Endothelial cell of umbilical vein (primary cell): Measurements from ENCODE around the gene PFKFB3. TPM values are rescaled to one million over a fixed set of nuclear protein-coding genes. Genes with fewer than 3 reads are reported as not detected.

Source experiments
- BruUV-seq: library from RNA; stranded (reverse); fragments of 400-500 nt; replicated peaks from 2 replicates; lab custom pipeline; 2021; lab: Mats Ljungman, UMichigan
- CTCF ChIA-PET: fragments of 300-600, 350-600 bp; sonication (Branson Sonifier 250); formaldehyde crosslinking; loops from one replicate; lab custom pipeline; 2021; ENCODE audit warnings: antibody characterized with exemption, inconsistent platforms; lab: Charles Lee
- POLR2A ChIA-PET: fragments of 300-600, 350-600 bp; sonication (Branson Sonifier 250); formaldehyde crosslinking; loops from one replicate; lab custom pipeline; 2021; ENCODE audit warnings: antibody characterized with exemption, inconsistent platforms; lab: Charles Lee
- DNase-seq: peaks from one replicate; pipeline ENCODE4 v3.0.0-alpha.2; 2011; ENCODE audit warnings: low read depth, low spot score
- FAIRE-seq: peaks from 2 replicates; lab custom pipeline; 2011; peaks lifted over from hg19 to GRCh38; lab: Jason Lieb, UNC
- H2AFZ ChIP-seq: 2 replicates; pipeline ENCODE4 v1.6.0; 2012; ENCODE audit warnings: low read depth, low read length, control low read depth, inconsistent platforms
- H3K27ac ChIP-seq: 2 replicates; pipeline ENCODE4 v1.5.1; 2011; ENCODE audit warnings: low read depth, mild to moderate bottlenecking, control low read depth, low read length, moderate library complexity; ENCODE audit not compliant: insufficient read depth
- H3K27me3 ChIP-seq, 2 experiments: 2 replicates each; pipeline versions ENCODE4 v1.6.0 to v1.6.1; 2011; ENCODE audit warnings: low read length in 2 of 2, mixed read lengths in 1 of 2; ENCODE audit not compliant: control insufficient read depth in 2 of 2, insufficient read depth in 2 of 2
- H3K36me3 ChIP-seq, 2 experiments: 2 replicates in 1 of 2; 3 replicates in 1 of 2; pipeline ENCODE4 v1.5.1; 2011; ENCODE audit warnings: low read length in 2 of 2, mild to moderate bottlenecking in 1 of 2, moderate library complexity in 1 of 2; ENCODE audit not compliant: control insufficient read depth in 2 of 2, insufficient read depth in 2 of 2; ENCODE audit errors: extremely low read depth in 1 of 2
- H3K4me1 ChIP-seq: 3 replicates; pipeline ENCODE4 v1.5.1; 2011; ENCODE audit warnings: mild to moderate bottlenecking, low read length; ENCODE audit not compliant: control insufficient read depth, insufficient read depth; ENCODE audit errors: extremely low read depth
- H3K4me2 ChIP-seq: 2 replicates; pipeline ENCODE4 v1.6.1; 2011; ENCODE audit warnings: low read length, control low read depth, mixed read lengths; ENCODE audit not compliant: insufficient read depth
- H3K4me3 ChIP-seq, 3 experiments: fragments of 200-600 bp in 1 of 3; sonication (generic), shearing (Covaris generic) in 1 of 3; replicated peaks in 1 of 3; 2 replicates each; pipeline ENCODE4 v1.5.1; 2011 to 2016; ENCODE audit warnings: control low read depth in 3 of 3, low read length in 3 of 3, mild to moderate bottlenecking in 2 of 3, inconsistent platforms in 1 of 3, low read depth in 1 of 3, moderate library complexity in 1 of 3; ENCODE audit not compliant: insufficient read depth in 1 of 3
- H3K79me2 ChIP-seq: 2 replicates; pipeline ENCODE4 v1.6.0; 2012; ENCODE audit warnings: low read length, inconsistent platforms; ENCODE audit not compliant: control insufficient read depth, insufficient read depth
- H3K9ac ChIP-seq: replicated peaks from 2 replicates; pipeline ENCODE3; 2011; ENCODE audit warnings: low read length, control low read depth; ENCODE audit not compliant: insufficient read depth; ENCODE audit errors: extremely low read depth
- H3K9me1 ChIP-seq: replicated peaks from 3 replicates; pipeline ENCODE4 v1.6.0; 2011; ENCODE audit warnings: mild to moderate bottlenecking, low read length; ENCODE audit not compliant: control insufficient read depth, insufficient read depth; ENCODE audit errors: extremely low read depth
- H3K9me3 ChIP-seq: replicated peaks from 2 replicates; pipeline ENCODE4 v1.5.1; 2012; ENCODE audit warnings: low read length, inconsistent platforms; ENCODE audit not compliant: control insufficient read depth, insufficient read depth
- H4K20me1 ChIP-seq: replicated peaks from 2 replicates; pipeline ENCODE3; 2011; ENCODE audit warnings: mild to moderate bottlenecking, low read length; ENCODE audit not compliant: control insufficient read depth, insufficient read depth; ENCODE audit errors: extremely low read depth
- CTCF ChIP-seq, 2 donors: IDR thresholded peaks; 1 replicate in 1 of 2; 2 replicates in 1 of 2; pipeline ENCODE4 v1.5.1; 2011; ENCODE audit warnings: low read length in 2 of 2, mild to moderate bottlenecking in 2 of 2, moderate library complexity in 2 of 2, control low read depth in 1 of 2, inconsistent platforms in 1 of 2, low read depth in 1 of 2; ENCODE audit not compliant: insufficient read depth in 1 of 2; ENCODE audit errors: extremely low read depth in 1 of 2
- EZH2 ChIP-seq: IDR thresholded peaks from 2 replicates; pipeline ENCODE4 v1.6.1; 2012; ENCODE audit warnings: borderline replicate concordance, low read depth, mild to moderate bottlenecking, moderate library complexity, low read length, inconsistent platforms; ENCODE audit not compliant: severe bottlenecking
- FOS ChIP-seq: IDR thresholded peaks from 2 replicates; pipeline ENCODE4 v1.6.1; 2011; ENCODE audit warnings: mild to moderate bottlenecking, low read length, moderate library complexity, borderline replicate concordance; ENCODE audit not compliant: insufficient read depth
- GATA2 ChIP-seq: IDR thresholded peaks from 2 replicates; pipeline ENCODE4 v1.7.0; 2011; ENCODE audit warnings: low read depth, mild to moderate bottlenecking, moderate library complexity, mixed read lengths, low read length; ENCODE audit not compliant: insufficient read length, insufficient read depth
- JUN ChIP-seq: IDR thresholded peaks from 2 replicates; pipeline ENCODE4 v1.6.1; 2011; ENCODE audit warnings: borderline replicate concordance, low read depth; ENCODE audit not compliant: insufficient read length, insufficient read depth
- MAX ChIP-seq: IDR thresholded peaks from 2 replicates; pipeline ENCODE4 v1.6.1; 2011; ENCODE audit not compliant: insufficient read depth, insufficient read length
- MYC ChIP-seq: IDR thresholded peaks from one replicate; pipeline ENCODE4 v1.6.1; 2011; ENCODE audit warnings: mild to moderate bottlenecking, low read depth, low read length
- POLR2A ChIP-seq: IDR thresholded peaks from 2 replicates; pipeline ENCODE4 v1.6.1; 2012; ENCODE audit warnings: low read depth, mild to moderate bottlenecking, control low read depth, low read length
- POLR2AphosphoS5 ChIP-seq: IDR thresholded peaks from 2 replicates; pipeline ENCODE4 v1.6.1; 2012; ENCODE audit warnings: low read depth, mild to moderate bottlenecking, control low read depth, low read length, moderate library complexity; ENCODE audit not compliant: insufficient read depth
- dilution Hi-C: fragments of 300-500 bp; cut with MboI; formaldehyde crosslinking; loops from one replicate; pipeline ENCODE4 v1.15.0; 2019; ENCODE audit warnings: low sequenced_read_pairs; ENCODE audit not compliant: extremely low pct_ligation_motif_present
- intact Hi-C: fragments of 100-400 bp; cut with micrococcal nuclease; formaldehyde crosslinking; loops from one replicate; pipeline ENCODE4 v1.10.0; 2022
- polyA plus RNA-seq, 4 experiments: library from polyadenylated mRNA; depleted of rRNA in 3 of 4; stranded (reverse) in 3 of 4; unstranded in 1 of 4; fragments of >200 nt; gene quantifications; 2 replicates each; pipeline versions ENCODE4 v1.2.1 to v1.2.3, GENCODE V29; 2011 to 2012; ENCODE audit warnings: missing spikeins in 1 of 4
- total RNA-seq: library from RNA; stranded (reverse); gene quantifications from 2 replicates; pipeline ENCODE4 v1.2.3, GENCODE V29; 2021

Gene PFKFB3
- total and polyA plus RNA-seq, 2 donors (not counting 3 experiments of a cell fraction or from before 2014, with no cell fraction given) = 15.8 to 33.7 TPM

- ChIA-PET CTCF (no interaction called here), POLR2A (no interaction called here)
- Histone ChIP-seq H3K27me3 (no peaks in the 10 kb centered on the region), H4K20me1 (no peaks in the 10 kb centered on the region), H3K4me2 (no peak overlapping the region), H3K79me2 (no peaks in the 10 kb centered on the region), H3K27ac (no peak overlapping the region), H2AFZ (no peak overlapping the region), H3K4me3 (no peak overlapping the region), H3K36me3 (peaks cover 18 to 59% of the 10 kb centered on the region in 2 experiments), H3K9me1 (no peaks in the 10 kb centered on the region), H3K9me3 (no peaks in the 10 kb centered on the region), H3K9ac (no peak overlapping the region), H3K4me1 (no peaks in the 10 kb centered on the region)
- dilution Hi-C loops (no loop called here), intact Hi-C loops (no loop called here)
- DNase-seq (no peak), FAIRE-seq (no peak)
- no peak for TF ChIP-seq CTCF (IDR thresholded peaks at IDR 0.05; ENCODE audit: extremely low read depth in 1 of 2, insufficient read depth in 1 of 2, low read depth in 1 of 2, low read length in 2 of 2)
- TF ChIP-seq JUN = no peak
- no peak for TF ChIP-seq EZH2
- TF ChIP-seq MYC = no peak
- TF ChIP-seq MAX = no peak
- TF ChIP-seq POLR2AphosphoS5 = no peak
- TF ChIP-seq GATA2 = no peak
- no peak for TF ChIP-seq FOS
- TF ChIP-seq POLR2A = no peak
- BruUV-seq = no TSS peak
Observed at GRCh38 chr10:6221192-6221940, 18.6 kb downstream of the PFKFB3 start.
